ENCODE measurements around the gene ZNF324. TPM values are rescaled to one million over a fixed set of nuclear protein-coding genes. Genes with fewer than 3 reads are reported as not detected.

The ZNF324 gene
- total and polyA plus RNA-seq, 2 of the 13 experiments (the other 11 are each of a cell fraction or from before 2014, with no cell fraction given) = 1.1 to 4.7 TPM

- TF ChIP-seq, protein P1, sequence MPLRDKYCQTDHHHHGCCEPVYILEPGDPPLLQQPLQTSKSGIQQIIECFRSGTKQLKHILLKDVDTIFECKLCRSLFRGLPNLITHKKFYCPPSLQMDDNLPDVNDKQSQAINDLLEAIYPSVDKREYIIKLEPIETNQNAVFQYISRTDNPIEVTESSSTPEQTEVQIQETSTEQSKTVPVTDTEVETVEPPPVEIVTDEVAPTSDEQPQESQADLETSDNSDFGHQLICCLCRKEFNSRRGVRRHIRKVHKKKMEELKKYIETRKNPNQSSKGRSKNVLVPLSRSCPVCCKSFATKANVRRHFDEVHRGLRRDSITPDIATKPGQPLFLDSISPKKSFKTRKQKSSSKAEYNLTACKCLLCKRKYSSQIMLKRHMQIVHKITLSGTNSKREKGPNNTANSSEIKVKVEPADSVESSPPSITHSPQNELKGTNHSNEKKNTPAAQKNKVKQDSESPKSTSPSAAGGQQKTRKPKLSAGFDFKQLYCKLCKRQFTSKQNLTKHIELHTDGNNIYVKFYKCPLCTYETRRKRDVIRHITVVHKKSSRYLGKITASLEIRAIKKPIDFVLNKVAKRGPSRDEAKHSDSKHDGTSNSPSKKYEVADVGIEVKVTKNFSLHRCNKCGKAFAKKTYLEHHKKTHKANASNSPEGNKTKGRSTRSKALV (CRISPR knock-in tag; IDR thresholded peaks at IDR 0.05) = peak; percentile 79
- TF ChIP-seq, protein P2, sequence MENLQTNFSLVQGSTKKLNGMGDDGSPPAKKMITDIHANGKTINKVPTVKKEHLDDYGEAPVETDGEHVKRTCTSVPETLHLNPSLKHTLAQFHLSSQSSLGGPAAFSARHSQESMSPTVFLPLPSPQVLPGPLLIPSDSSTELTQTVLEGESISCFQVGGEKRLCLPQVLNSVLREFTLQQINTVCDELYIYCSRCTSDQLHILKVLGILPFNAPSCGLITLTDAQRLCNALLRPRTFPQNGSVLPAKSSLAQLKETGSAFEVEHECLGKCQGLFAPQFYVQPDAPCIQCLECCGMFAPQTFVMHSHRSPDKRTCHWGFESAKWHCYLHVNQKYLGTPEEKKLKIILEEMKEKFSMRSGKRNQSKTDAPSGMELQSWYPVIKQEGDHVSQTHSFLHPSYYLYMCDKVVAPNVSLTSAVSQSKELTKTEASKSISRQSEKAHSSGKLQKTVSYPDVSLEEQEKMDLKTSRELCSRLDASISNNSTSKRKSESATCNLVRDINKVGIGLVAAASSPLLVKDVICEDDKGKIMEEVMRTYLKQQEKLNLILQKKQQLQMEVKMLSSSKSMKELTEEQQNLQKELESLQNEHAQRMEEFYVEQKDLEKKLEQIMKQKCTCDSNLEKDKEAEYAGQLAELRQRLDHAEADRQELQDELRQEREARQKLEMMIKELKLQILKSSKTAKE (CRISPR knock-in tag; IDR thresholded peaks at IDR 0.05; ENCODE audit: borderline replicate concordance) = no peak
- TF ChIP-seq HIC2 (CRISPR knock-in tag; IDR thresholded peaks at IDR 0.05; ENCODE audit: low read depth) (peak; percentile 37; the same call in 1 of the 2 replicates), HOXA5 (CRISPR knock-in tag; IDR thresholded peaks at IDR 0.05) (no peak), NCOA5 (CRISPR knock-in tag; IDR thresholded peaks at IDR 0.05) (no peak), ZNF33B (CRISPR knock-in tag; IDR thresholded peaks at IDR 0.05) (no peak), ZNF180 (CRISPR knock-in tag; IDR thresholded peaks at IDR 0.05; ENCODE audit: borderline replicate concordance, low read depth) (no peak), ZNF12 (CRISPR knock-in tag; IDR thresholded peaks at IDR 0.05) (no peak), ZNF10 (CRISPR knock-in tag; IDR thresholded peaks at IDR 0.05; ENCODE audit: borderline replicate concordance, low read depth) (no peak), ZFAT (CRISPR knock-in tag; conservative IDR thresholded peaks at IDR 0.05) (no peak), ZNF264 (CRISPR knock-in tag; IDR thresholded peaks at IDR 0.05) (no peak), ZFP36L2 (CRISPR knock-in tag; IDR thresholded peaks at IDR 0.05) (no peak), ZNF776 (CRISPR knock-in tag; IDR thresholded peaks at IDR 0.05) (peak; percentile 66; the same call in 1 of the 2 replicates), ZNF121 (CRISPR knock-in tag; IDR thresholded peaks at IDR 0.05) (no peak), NFE2 (CRISPR knock-in tag; IDR thresholded peaks at IDR 0.05) (no peak), BCL6 (CRISPR knock-in tag; IDR thresholded peaks at IDR 0.05) (no peak), ATAD3A (CRISPR knock-in tag; IDR thresholded peaks at IDR 0.05) (no peak), CBX1 (IDR thresholded peaks at IDR 0.05; ENCODE audit: low read depth) (no peak), ZNF816 (CRISPR knock-in tag; IDR thresholded peaks at IDR 0.05; ENCODE audit: borderline replicate concordance) (no peak), CCAR2 (optimal IDR thresholded peaks at IDR 0.05; ENCODE audit: low read depth, low read length) (no peak), ZNF660 (CRISPR knock-in tag; IDR thresholded peaks at IDR 0.05; ENCODE audit: borderline replicate concordance, low read depth) (no peak), RBM22 (optimal IDR thresholded peaks at IDR 0.05; ENCODE audit: low read length) (peak; percentile 22)
- TF ChIP-seq, protein P3, sequence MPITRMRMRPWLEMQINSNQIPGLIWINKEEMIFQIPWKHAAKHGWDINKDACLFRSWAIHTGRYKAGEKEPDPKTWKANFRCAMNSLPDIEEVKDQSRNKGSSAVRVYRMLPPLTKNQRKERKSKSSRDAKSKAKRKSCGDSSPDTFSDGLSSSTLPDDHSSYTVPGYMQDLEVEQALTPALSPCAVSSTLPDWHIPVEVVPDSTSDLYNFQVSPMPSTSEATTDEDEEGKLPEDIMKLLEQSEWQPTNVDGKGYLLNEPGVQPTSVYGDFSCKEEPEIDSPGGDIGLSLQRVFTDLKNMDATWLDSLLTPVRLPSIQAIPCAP (CRISPR knock-in tag; IDR thresholded peaks at IDR 0.05; ENCODE audit: low read depth) = no peak
Measured at GRCh38 chr19:58451358-58452101, 15.3 kb upstream of the ZNF324 start, which contains the start of gene ZNF324B (continued).
